ENCODE measurements around the gene PPM1M.

The PPM1M gene

GRCh38 chr3:52248816-52249547 is 3.4 kb downstream of the PPM1M start:
- in situ Hi-C loops (cut with MboI; ENCODE audit: low sequenced_read_pairs, unreplicated experiment), result no loop called here
- DNase-seq (ENCODE audit: low spot score), result no peak
- TF ChIP-seq CTCF (IDR thresholded peaks at IDR 0.05; ENCODE audit: borderline replicate concordance, control extremely low read depth, extremely low read depth, insufficient read depth, missing control alignments), result no peak

- TF ChIP-seq CTCF (IDR thresholded peaks at IDR 0.05; ENCODE audit: borderline replicate concordance, control extremely low read depth, extremely low read depth, insufficient read depth, missing control alignments), result no peak
- in situ Hi-C loops (cut with MboI; ENCODE audit: low sequenced_read_pairs, unreplicated experiment), result no loop called here
These were observed 4.1 kb downstream of the PPM1M start for GRCh38 chr3:52249683-52250082.

GRCh38 chr3:52250122-52250521 is 4.6 kb downstream of the PPM1M start:
- in situ Hi-C loops (cut with MboI; ENCODE audit: low sequenced_read_pairs, unreplicated experiment), result no loop called here
- no peak for DNase-seq (ENCODE audit: low spot score)
- TF ChIP-seq CTCF (IDR thresholded peaks at IDR 0.05; ENCODE audit: borderline replicate concordance, control extremely low read depth, extremely low read depth, insufficient read depth, missing control alignments), result no peak

More at GRCh38 chr3:52249683-52250082, 4.1 kb downstream of the PPM1M start:
- DNase-seq (ENCODE audit: low spot score), result no peak

- in situ Hi-C loops (cut with MboI; ENCODE audit: low sequenced_read_pairs, unreplicated experiment), result no loop called here
- peak; percentile 89 for DNase-seq (ENCODE audit: low spot score)
- TF ChIP-seq CTCF (IDR thresholded peaks at IDR 0.05; ENCODE audit: borderline replicate concordance, control extremely low read depth, extremely low read depth, insufficient read depth, missing control alignments), result no peak
These were observed 8.1 kb downstream of the PPM1M start for GRCh38 chr3:52253314-52254304.

GRCh38 chr3:52254608-52255007 is 9.0 kb downstream of the PPM1M start:
- no peak for TF ChIP-seq CTCF (IDR thresholded peaks at IDR 0.05; ENCODE audit: borderline replicate concordance, control extremely low read depth, extremely low read depth, insufficient read depth, missing control alignments)
- DNase-seq (ENCODE audit: low spot score), result no peak
- in situ Hi-C loops (cut with MboI; ENCODE audit: low sequenced_read_pairs, unreplicated experiment), result no loop called here

GRCh38 chr3:52256159-52256558 is 10.6 kb downstream of the PPM1M start:
- in situ Hi-C loops (cut with MboI; ENCODE audit: low sequenced_read_pairs, unreplicated experiment), result no loop called here

More at GRCh38 chr3:52256159-52256558, 10.6 kb downstream of the PPM1M start:
- no peak for TF ChIP-seq CTCF (IDR thresholded peaks at IDR 0.05; ENCODE audit: borderline replicate concordance, control extremely low read depth, extremely low read depth, insufficient read depth, missing control alignments)
- no peak for DNase-seq (ENCODE audit: low spot score)

Data from GM13976 (cell line).